Cardiac muscle cell (in vitro differentiated cells and primary cell): ENCODE measurements around the gene HTR3B. TPM values are rescaled to one million over a fixed set of nuclear protein-coding genes. Genes with fewer than 3 reads are reported as not detected.
"Not testable (repeated sequence)": the region's sequence is repeated elsewhere in the genome, so short reads cannot be mapped to it uniquely, and the experiment has no call there.

ENCODE experiments used
- DNase-seq, 2 donors: peaks; one replicate each; pipeline versions ENCODE4 v3.0.0 to v3.0.0-alpha.2; 2010 to 2017; ENCODE audit warnings: low read depth in 1 of 2, low spot score in 1 of 2
- H3K27ac ChIP-seq: fragments of 200-600 bp; sonication (generic); 2 replicates; pipeline ENCODE4 v1.5.1; 2016
- H3K27me3 ChIP-seq: fragments of 200-600 bp; sonication (generic); 2 replicates; pipeline ENCODE4 v1.6.0; 2016; ENCODE audit warnings: control low read depth
- H3K36me3 ChIP-seq: fragments of 200-600 bp; sonication (generic); 2 replicates; pipeline ENCODE4 v1.5.1; 2016; ENCODE audit warnings: control low read depth
- H3K4me1 ChIP-seq: fragments of 200-600 bp; sonication (generic); 2 replicates; pipeline ENCODE4 v1.8.1; 2017; ENCODE audit warnings: low read depth, mild to moderate bottlenecking, mixed run types
- H3K4me3 ChIP-seq: fragments of 200-600 bp; sonication (generic); 2 replicates; pipeline ENCODE4 v1.5.1; 2016; ENCODE audit warnings: mild to moderate bottlenecking
- H3K9me3 ChIP-seq: fragments of 200-600 bp; sonication (generic); 2 replicates; pipeline ENCODE4 v1.5.1; 2017; ENCODE audit warnings: low read depth, mild to moderate bottlenecking, control low read depth
- CTCF ChIP-seq: IDR thresholded peaks from 2 replicates; pipeline ENCODE4 v1.5.1; 2012; ENCODE audit warnings: low read depth, mild to moderate bottlenecking, low read length
- polyA plus RNA-seq: library from polyadenylated mRNA; unstranded; fragments of >200 nt; fragmentation: Nextera tagmentation; extraction: Ambion mirVana; gene quantifications from 2 replicates; pipeline ENCODE4 v1.2.1, GENCODE V29; 2016
- total RNA-seq: library from RNA; depleted of rRNA; stranded (reverse); fragments of >200 nt; gene quantifications from 2 replicates; pipeline ENCODE4 v1.2.3, GENCODE V29; 2016

HTR3B gene
- total and polyA plus RNA-seq, 2 experiments from 2014 or later: not detected

GRCh38 chr11:113926273-113927197, 21.9 kb downstream of the HTR3B start:
- Histone ChIP-seq H3K27me3 (no peaks in the 10 kb centered on the region), H3K4me1 (no peaks in the 10 kb centered on the region), H3K27ac (no peak overlapping the region), H3K9me3 (no peaks in the 10 kb centered on the region), H3K36me3 (no peaks in the 10 kb centered on the region), H3K4me3 (no peak overlapping the region)
- peak in 1 of 2 donors; percentile 5 for DNase-seq
- no peak for TF ChIP-seq CTCF

- H3K4me1 ChIP-seq: no peaks in the 10 kb centered on the region
- no peaks in the 10 kb centered on the region for H3K36me3 ChIP-seq
- H3K9me3 ChIP-seq: no peaks in the 10 kb centered on the region
- no peak for DNase-seq
- TF ChIP-seq CTCF: no peak
- H3K4me3 ChIP-seq: no peak overlapping the region
- H3K27ac ChIP-seq: no peak overlapping the region
- H3K27me3 ChIP-seq: no peaks in the 10 kb centered on the region
Observed at GRCh38 chr11:113928311-113928710, 23.7 kb downstream of the HTR3B start.

GRCh38 chr11:113932788-113933187, 28.2 kb downstream of the HTR3B start:
- DNase-seq: no peak

GRCh38 chr11:113934193-113934592, 29.6 kb downstream of the HTR3B start:
- H3K36me3 ChIP-seq, H3K4me3 ChIP-seq, DNase-seq, H3K27ac ChIP-seq, H3K4me1 ChIP-seq, H3K27me3 ChIP-seq, H3K9me3 ChIP-seq: not testable (repeated sequence)

More at GRCh38 chr11:113932788-113933187, 28.2 kb downstream of the HTR3B start:
- no peak overlapping the region for H3K4me3 ChIP-seq
- H3K4me1 ChIP-seq: no peaks in the 10 kb centered on the region
- H3K9me3 ChIP-seq: no peaks in the 10 kb centered on the region
- no peak overlapping the region for H3K27ac ChIP-seq
- H3K27me3 ChIP-seq: no peaks in the 10 kb centered on the region
- no peaks in the 10 kb centered on the region for H3K36me3 ChIP-seq
- no peak for TF ChIP-seq CTCF

- Histone ChIP-seq H3K27ac (no peak overlapping the region), H3K27me3 (no peaks in the 10 kb centered on the region), H3K36me3 (no peaks in the 10 kb centered on the region), H3K9me3 (no peaks in the 10 kb centered on the region), H3K4me3 (no peak overlapping the region), H3K4me1 (no peaks in the 10 kb centered on the region)
- no peak for DNase-seq
- no peak for TF ChIP-seq CTCF
Observed at GRCh38 chr11:113934761-113935160, 30.2 kb downstream of the HTR3B start.

- H3K9me3 ChIP-seq: no peaks in the 10 kb centered on the region
- TF ChIP-seq CTCF: no peak
- no peak for DNase-seq
Observed at GRCh38 chr11:113935858-113936257, 31.3 kb downstream of the HTR3B start.

More at GRCh38 chr11:113935858-113936257, 31.3 kb downstream of the HTR3B start:
- H3K36me3 ChIP-seq: no peaks in the 10 kb centered on the region
- no peak overlapping the region for H3K27ac ChIP-seq
- H3K27me3 ChIP-seq: no peaks in the 10 kb centered on the region
- no peaks in the 10 kb centered on the region for H3K4me1 ChIP-seq
- no peak overlapping the region for H3K4me3 ChIP-seq
